Stimulated activated CD4-positive, alpha-beta T cell treated with anti-CD3 and anti-CD28 coated beads, TNF-alpha, amount 100 ng/mL, for 48 hours (primary cell): ENCODE results near the gene NUP210L.
A peak's percentile ranks its signal among the peaks of the same experiment; 100 is the strongest.

Experiments used
- DNase-seq, 3 donors: peaks; one replicate each; pipeline ENCODE4 v3.0.0-alpha.2; 2020; ENCODE audit warnings: low read depth in 3 of 3

Gene NUP210L

GRCh38 chr1:154154534-154155191 is at the start of gene NUP210L:
TSS of gene NUP210L (minus strand) at chr1:154155073.
- DNase-seq = no peak

- DNase-seq = no peak
Observed at GRCh38 chr1:154199563-154199879, 44.6 kb upstream of the NUP210L start.

DNA sequence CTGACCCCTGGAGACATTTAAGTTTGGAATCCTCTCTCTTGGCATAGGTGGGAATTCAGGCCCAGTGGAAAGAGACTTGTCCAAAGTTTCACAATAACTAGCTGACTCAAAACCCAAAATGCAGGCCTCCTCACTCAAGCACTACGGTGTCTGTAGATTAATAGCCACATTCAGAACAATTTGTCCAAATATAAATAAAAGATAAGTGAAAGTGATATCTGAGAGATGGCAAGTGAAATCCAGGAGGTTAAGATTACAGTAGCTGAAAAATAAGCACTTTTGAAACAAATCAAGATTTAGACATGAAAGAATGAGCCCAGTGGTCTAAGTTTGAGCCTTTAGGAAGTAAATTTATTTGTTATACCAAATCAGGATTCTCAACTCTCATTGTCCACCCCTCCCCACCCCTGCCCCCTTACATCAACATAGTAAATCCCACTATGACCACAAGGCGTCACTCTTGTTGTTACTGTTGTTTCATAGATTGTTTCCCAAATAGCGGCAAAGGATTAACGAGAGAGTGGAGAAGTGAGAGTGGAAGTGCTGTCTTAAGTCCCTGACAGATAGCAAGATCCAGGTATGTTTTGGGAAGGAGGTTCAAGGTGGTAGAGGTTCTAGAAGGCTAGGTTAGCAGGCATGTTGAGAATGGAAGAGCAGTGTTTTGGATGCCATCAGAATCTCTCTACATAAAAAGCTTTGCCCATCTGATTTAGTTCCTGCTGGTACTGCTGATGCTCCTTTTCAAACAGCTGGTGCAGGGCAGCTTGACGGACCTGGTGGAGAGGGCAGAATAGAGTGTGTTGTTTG is 44.1 kb upstream of the NUP210L start:
- peak in 2 of 3 donors; percentile 19 to 42 for DNase-seq

DNA sequence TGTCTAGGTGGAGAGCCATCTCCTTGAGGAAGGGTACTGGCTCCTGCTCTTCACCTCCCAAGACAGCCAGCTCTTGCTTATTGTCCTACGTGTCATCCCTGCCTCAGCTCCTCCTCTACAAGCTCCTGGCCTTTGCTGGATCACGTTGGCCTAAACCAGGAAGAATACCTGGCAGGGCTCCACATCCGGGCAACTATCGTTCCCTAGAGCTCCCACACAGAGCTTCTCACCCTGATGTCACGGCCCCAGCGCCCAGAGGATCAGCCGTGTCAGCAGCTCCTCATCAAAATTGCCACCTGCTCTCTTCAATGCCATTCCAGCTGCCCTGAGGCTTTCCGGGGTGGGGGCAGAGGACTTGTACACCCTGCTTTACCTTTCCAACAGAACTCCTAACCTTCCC is 38.9 kb upstream of the NUP210L start:
- DNase-seq = no peak

DNA sequence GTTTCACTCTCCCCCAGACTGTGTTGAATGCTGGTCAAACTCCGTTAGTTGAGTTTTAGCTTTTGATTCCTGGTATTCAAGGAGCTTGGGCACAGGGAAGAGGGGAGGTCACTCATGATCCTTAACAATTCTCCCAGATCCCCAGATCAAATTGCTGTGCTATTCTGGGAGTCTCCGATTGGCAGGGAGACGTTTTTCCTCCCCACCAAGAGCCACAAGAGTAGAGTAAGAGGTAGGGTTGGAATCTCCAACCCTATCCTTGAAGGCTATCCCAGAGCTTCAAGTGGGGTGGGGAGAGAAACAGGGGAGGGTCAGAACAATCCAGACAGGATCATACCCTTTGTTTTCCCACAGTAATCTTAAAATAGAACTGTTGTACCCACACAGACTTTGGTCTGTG is 37.6 kb upstream of the NUP210L start:
- no peak for DNase-seq

- DNase-seq = no peak
Observed at GRCh38 chr1:154191990-154192461, 37.2 kb upstream of the NUP210L start, which contains the start of gene TPM3. TSS of gene TPM3 (minus strand) at chr1:154192100. CDS start at chr1:154192018, 82 bp downstream.

DNA sequence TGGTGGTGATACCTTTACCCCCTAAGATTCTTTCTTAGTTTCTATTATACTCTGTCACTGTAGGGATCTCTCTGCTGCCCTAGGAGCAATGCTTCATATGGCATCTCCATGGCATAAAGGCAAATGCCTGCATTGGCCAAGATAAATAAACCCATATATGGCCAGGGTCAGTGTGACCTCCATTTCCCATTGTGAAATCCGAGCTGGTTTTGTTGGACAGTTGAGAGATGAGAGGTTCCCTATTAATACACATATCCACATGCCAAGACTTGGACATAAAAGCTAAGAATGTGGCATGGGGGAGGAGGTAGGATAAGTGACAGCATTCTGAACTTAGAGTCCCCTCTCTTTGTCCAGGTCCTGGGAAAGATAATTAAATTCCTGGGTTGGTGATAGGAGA is 35.7 kb upstream of the NUP210L start:
- DNase-seq = no peak

DNA sequence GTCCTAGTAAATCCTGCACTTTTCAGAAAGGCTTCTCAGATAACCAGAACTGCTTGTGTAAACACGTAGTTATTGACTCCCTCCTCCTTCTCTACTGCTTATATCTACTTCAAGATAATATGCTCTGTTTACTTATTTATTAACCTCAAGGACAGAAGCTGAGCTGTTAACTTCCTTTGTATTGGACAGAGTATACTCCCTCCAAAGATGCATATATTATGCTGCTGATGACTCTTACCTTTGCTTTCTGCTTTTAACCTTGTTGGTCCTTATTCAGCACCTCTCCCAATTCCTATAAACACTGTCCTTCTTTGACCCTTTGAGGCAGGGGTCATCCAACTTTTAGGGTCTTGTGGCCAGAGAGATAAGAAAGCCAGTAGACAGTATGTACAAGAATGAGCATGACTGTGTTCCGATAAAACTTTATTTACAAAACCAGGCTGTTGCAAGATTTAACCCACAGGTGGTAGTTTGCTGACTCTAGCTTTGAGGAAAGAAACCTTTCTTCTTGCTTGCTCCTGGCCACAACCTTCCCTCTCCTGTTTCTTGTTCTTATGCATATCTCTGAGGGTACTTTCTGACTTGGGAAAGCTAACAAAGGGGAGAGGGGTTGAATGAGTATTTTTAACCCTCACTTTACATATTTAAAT is 32.1 kb upstream of the NUP210L start:
- DNase-seq = no peak

- peak; percentile 39 to 55 (median 54) for DNase-seq
Observed at GRCh38 chr1:154186177-154186576, 31.3 kb upstream of the NUP210L start.

DNA sequence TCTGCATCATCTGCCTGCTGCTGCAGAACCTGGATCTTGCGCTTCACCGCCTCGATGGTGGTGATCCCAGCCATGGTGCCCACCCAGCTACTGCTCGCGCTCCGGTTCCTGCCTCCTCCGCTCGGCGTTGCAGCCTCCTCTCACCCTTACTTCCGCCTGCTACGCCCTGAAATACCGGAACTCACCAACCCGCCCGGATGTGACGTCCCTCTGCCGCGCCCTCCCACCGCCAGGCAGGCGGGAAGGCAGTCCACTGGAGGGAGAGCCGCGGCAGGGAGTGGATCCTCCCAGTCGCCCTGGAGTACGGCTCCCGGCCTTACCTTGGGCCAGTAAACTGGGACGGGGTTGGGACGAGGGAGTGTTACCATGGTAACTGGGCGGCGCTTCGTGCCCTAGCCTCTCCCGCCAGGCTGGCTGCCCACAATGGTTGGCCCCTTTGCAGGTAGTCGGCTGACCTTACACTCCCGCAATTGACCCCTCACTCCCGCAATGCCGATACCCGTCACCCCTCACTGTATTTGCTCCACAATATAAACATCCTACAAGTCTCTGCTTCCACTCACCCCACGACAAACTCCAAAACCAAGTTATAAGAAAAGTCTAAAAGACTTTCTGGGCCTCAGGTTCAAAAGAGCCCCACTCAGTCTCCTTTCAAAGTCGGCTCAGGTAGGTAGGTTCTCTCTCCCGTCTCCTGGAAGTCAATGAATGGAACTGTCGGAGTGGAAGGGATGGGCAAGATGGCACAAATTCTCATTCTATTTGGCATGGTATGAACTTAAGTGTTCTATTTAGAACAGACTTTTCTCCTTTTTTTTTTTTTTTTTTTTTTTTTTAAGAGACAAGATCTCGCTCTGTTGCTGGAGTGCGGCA is 28.4 kb upstream of the NUP210L start:
- peak; percentile 91 to 93 (median 92) for DNase-seq

- DNase-seq = peak; percentile 61 to 79 (median 74)
Observed at GRCh38 chr1:154182344-154183045, 27.6 kb upstream of the NUP210L start.

DNA sequence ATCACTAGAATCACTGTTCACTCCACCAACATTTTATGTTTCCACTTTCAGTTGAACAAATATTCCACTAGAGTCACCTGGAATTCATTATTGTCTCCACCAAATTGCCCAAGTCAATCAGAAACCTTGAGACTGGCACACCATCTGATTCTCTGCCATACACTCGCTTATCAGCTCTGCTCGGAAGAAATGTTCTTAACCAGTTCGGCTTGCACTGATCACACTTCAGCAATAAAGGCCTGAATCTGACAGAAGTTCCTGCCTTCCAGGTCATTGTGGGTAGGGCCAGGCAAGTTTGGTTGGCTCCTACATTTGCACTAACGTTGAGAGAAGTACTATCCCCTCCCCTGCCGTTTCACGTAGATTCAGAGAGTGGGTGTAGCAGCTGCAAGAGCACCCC is 27.1 kb upstream of the NUP210L start:
- DNase-seq = no peak

DNA sequence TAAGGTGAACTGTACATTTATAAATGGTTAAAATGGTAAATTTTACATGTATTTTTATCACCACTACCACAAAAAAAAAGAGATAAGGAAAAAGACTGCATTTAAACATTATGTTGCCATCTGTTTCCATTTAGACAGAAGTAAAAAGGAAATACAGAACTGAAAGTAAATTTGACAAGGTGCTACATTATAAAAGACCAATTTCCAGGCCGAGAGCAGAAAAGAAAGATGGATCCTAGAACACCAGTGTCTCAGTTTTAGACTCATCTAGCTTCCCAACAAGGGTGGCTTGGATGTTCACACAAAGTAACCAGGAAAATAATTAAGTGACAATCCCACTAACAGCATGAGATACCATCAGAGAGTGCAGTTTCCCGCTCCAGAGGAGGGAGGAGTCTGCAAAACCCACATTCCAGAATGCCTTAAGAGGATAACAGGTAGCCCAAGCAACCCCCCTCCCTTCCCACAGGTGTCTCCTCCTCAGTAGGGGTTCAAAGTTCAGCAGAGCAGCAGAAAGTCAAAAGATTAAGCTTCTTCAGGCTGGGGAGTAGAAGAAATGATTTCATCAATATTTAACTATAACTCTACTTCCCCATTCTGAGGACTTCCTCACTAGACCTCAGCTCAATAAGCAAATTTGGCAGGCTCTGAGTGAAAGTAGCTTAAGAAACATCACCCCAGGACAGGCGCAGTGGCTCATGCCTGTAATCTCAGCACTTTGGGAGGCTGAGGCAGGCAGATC is 25.2 kb upstream of the NUP210L start:
- DNase-seq = no peak

DNA sequence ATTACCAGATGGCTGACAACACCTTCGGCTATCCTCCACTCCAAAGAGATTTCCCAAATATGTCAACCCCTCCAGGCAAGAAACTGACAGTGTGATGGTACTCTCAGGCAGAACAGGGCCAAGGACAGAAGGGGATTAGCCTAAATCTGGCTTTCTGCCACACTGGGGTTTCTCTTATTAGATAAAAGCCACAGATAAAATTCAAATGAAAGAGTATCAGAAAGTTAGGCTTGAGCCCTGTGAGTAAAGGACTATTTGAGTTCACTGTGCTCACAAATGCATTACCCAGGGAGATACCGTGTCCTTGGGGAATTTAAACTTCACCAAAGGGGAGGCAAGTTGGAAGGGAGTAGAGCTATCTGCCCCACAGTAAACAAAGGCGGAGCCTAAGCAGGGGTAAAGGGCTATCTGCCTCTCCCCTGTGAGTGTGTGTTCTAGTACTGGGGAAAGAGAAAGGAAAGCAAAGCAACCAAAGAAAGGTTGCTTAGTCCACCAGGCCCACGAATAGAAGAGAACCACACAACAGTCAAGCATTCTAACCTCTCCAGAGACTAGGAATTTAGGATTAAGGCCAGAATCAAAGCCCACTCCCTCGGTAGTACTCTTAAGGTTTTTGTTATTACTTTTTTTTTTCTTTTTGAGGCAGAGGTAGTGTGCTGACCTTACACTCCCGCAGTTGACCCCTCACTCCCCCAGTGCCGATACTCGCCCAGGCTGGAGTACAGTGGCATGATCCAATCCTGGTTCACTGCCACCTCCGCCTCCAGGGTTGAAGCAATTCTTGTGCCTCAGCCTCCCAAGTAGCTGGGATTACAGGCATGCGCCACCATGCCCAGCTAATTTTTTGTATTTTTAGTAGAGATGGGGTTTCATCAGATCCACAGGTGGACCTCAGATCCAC is 24.3 kb upstream of the NUP210L start:
- no peak for DNase-seq

DNA sequence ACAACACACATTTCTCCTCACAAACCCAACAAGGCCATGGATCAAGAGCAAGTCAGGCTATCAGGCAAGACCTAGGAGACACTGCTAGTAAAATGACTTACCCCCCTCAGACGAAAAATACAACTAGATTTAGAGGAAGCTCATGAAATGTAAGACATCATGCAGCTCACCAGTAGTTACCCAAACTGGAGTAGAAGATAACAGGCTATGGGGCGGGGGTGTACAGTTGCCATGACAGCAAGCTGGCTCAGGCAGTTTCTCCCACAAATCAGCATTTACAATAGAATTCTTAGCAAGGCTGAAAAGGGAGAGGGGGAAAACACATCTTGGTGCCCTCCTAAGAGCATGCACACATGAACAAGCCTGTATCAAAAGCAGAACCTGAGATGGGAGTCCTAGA is 23.1 kb upstream of the NUP210L start:
- no peak for DNase-seq

GRCh38 chr1:154176337-154176736 is 21.5 kb upstream of the NUP210L start:
- DNase-seq = no peak

- no peak for DNase-seq
Observed at GRCh38 chr1:154174654-154175053, 19.8 kb upstream of the NUP210L start.

DNA sequence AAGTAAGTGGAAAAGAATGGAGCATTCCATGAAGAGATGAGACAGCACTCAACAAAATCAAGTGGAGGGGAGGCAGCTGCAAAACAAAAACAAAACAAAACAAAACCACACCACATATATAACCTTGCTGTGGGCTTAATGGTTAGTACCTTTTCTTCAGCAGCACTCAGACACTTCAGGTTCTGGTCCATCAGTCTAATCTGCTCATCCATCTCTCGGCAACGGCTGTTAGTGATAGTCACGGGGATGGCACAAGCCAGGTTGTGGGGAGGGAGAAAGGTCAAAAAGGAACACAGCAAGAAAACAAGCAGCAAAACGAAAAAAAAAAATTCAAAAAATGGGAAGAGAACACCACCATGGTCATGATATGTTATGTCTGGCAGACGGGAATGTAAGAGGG is 17.0 kb upstream of the NUP210L start:
- DNase-seq = no peak

DNA sequence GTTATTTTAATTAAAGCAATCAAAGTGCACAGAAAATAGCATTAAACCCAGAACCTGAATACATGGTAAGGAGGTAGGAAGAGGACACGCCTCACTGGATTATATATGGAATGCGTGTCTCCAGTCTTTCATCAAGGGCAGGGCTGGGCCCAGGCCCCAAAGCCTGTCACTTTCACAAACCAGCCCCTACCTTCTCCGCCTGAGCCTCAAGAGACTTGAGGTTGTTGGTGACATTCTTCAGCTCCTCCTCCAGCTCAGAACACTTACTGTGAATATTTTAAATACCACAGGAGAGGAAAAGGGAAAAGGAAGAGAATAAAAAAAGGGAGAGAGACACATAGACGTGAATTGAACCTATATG is 16.3 kb upstream of the NUP210L start:
- DNase-seq = no peak
